Tibial nerve (tissue), 4 donors: ENCODE measurements around the gene TTC22.

ENCODE experiments used
- CTCF ChIP-seq, 5 experiments: fragments of 200-600 bp in 3 of 5; fragments of 450-650 bp in 2 of 5; sonication (generic) in 3 of 5; IDR thresholded peaks; one replicate each; pipeline ENCODE4 v1.5.1; 2016 to 2019; ENCODE audit warnings: antibody characterized with exemption in 5 of 5, mild to moderate bottlenecking in 3 of 5, moderate library complexity in 2 of 5
- EP300 ChIP-seq, 2 donors: sonication (generic); formaldehyde crosslinking; IDR thresholded peaks; one replicate each; pipeline ENCODE4 v1.6.1; 2017; ENCODE audit warnings: antibody characterized with exemption in 2 of 2, mild to moderate bottlenecking in 1 of 2
- POLR2A ChIP-seq, 2 donors: fragments of 450-650 bp; IDR thresholded peaks; one replicate each; pipeline ENCODE4 v1.6.1; 2017; ENCODE audit warnings: antibody characterized with exemption in 2 of 2, mild to moderate bottlenecking in 2 of 2, moderate library complexity in 2 of 2

GRCh38 chr1:54806931-54807611, 5.9 kb upstream of the TTC22 start:
- TF ChIP-seq CTCF (IDR thresholded peaks at IDR 0.05) (no peak), EP300 (IDR thresholded peaks at IDR 0.05) (no peak), POLR2A (IDR thresholded peaks at IDR 0.05) (no peak)
